Astrocyte (in vitro differentiated cells and primary cell): ENCODE results near the gene GPR162. TPM values are rescaled to one million over a fixed set of nuclear protein-coding genes. Genes with fewer than 3 reads are reported as not detected.

Source experiments
- DNase-seq: peaks from one replicate; pipeline ENCODE4 v3.0.0-alpha.2; 2010; ENCODE audit warnings: low read depth
- FAIRE-seq: peaks from 2 replicates; lab custom pipeline; 2011; peaks lifted over from hg19 to GRCh38; lab: Jason Lieb, UNC
- H2AFZ ChIP-seq: 2 replicates; pipeline ENCODE4 v1.6.0; 2012; ENCODE audit warnings: low read depth, low read length, inconsistent platforms
- H3K27ac ChIP-seq: 2 replicates; pipeline ENCODE4 v1.5.1; 2011; ENCODE audit warnings: low read depth, low read length, inconsistent platforms
- H3K27me3 ChIP-seq: 2 replicates; pipeline ENCODE4 v1.6.0; 2011; ENCODE audit warnings: low read length, inconsistent platforms; ENCODE audit not compliant: insufficient read depth
- H3K36me3 ChIP-seq: 2 replicates; pipeline ENCODE4 v1.5.1; 2011; ENCODE audit warnings: low read length, inconsistent platforms; ENCODE audit not compliant: insufficient read depth
- H3K4me1 ChIP-seq: 2 replicates; pipeline ENCODE4 v1.5.1; 2011; ENCODE audit warnings: low read length, inconsistent platforms; ENCODE audit not compliant: insufficient read depth
- H3K4me2 ChIP-seq: 2 replicates; pipeline ENCODE4 v1.6.0; 2012; ENCODE audit warnings: low read length, inconsistent platforms
- H3K4me3 ChIP-seq: 2 replicates; pipeline ENCODE4 v1.5.1; 2011; ENCODE audit warnings: low read depth, mild to moderate bottlenecking, low read length, inconsistent platforms; ENCODE audit not compliant: insufficient read depth
- H3K79me2 ChIP-seq: 2 replicates; pipeline ENCODE4 v1.6.0; 2012; ENCODE audit warnings: mild to moderate bottlenecking, low read length, inconsistent platforms; ENCODE audit not compliant: insufficient read depth
- H3K9ac ChIP-seq: 2 replicates; pipeline ENCODE4 v1.6.0; 2012; ENCODE audit warnings: mild to moderate bottlenecking, low read length, inconsistent platforms
- H3K9me3 ChIP-seq: 2 replicates; pipeline ENCODE4 v1.5.1; 2012; ENCODE audit warnings: low read depth, mild to moderate bottlenecking, low read length, inconsistent platforms; ENCODE audit not compliant: insufficient read depth
- H4K20me1 ChIP-seq: 2 replicates; pipeline ENCODE4 v1.6.0; 2012; ENCODE audit warnings: low read length, inconsistent platforms; ENCODE audit not compliant: insufficient read depth
- H3K27ac Mint-ChIP-seq: one replicate; pipeline ENCODE4 v1.8.0; 2021; ENCODE audit warnings: mild to moderate bottlenecking, mixed read lengths; ENCODE audit not compliant: unreplicated experiment
- H3K27me3 Mint-ChIP-seq: one replicate; pipeline ENCODE4 v1.8.0; 2021; ENCODE audit warnings: low read depth, mixed read lengths; ENCODE audit not compliant: unreplicated experiment
- H3K36me3 Mint-ChIP-seq: one replicate; pipeline ENCODE4 v1.8.0; 2021; ENCODE audit warnings: low read depth, mixed read lengths; ENCODE audit not compliant: unreplicated experiment
- H3K4me1 Mint-ChIP-seq: one replicate; pipeline ENCODE4 v1.8.0; 2021; ENCODE audit warnings: low read depth, mixed read lengths; ENCODE audit not compliant: unreplicated experiment
- H3K4me3 Mint-ChIP-seq: one replicate; pipeline ENCODE4 v1.8.0; 2021; ENCODE audit warnings: mild to moderate bottlenecking, moderate library complexity, mixed read lengths; ENCODE audit not compliant: unreplicated experiment
- H3K9me3 Mint-ChIP-seq: one replicate; pipeline ENCODE4 v1.8.0; 2021; ENCODE audit warnings: mild to moderate bottlenecking, mixed read lengths; ENCODE audit not compliant: unreplicated experiment
- EZH2 ChIP-seq: IDR thresholded peaks from 2 replicates; pipeline ENCODE4 v1.6.1; 2012; ENCODE audit warnings: mild to moderate bottlenecking, low read length, inconsistent platforms; ENCODE audit not compliant: insufficient read depth
- total RNA-seq: library from RNA; stranded (reverse); gene quantifications from 2 replicates; pipeline ENCODE4 v1.2.1, GENCODE V29; 2021
- TF ChIP-seq, protein P1 (sequence below): IDR thresholded peaks from 2 replicates; pipeline ENCODE4 v1.5.1; 2011; ENCODE audit warnings: low read depth, mild to moderate bottlenecking, inconsistent platforms, low read length, moderate library complexity; ENCODE audit not compliant: insufficient read depth

GPR162 gene
- total RNA-seq, 1 donor from 2014 or later, result 6.2 TPM

- Mint-ChIP-seq H3K36me3 (peaks cover 9% of the 10 kb centered on the region), H3K4me1 (peaks cover 9% of the 10 kb centered on the region), H3K27ac (no peak overlapping the region), H3K4me3 (no peak overlapping the region), H3K9me3 (peaks cover 4% of the 10 kb centered on the region), H3K27me3 (peaks cover 28% of the 10 kb centered on the region)
- H3K27ac ChIP-seq, result no peak overlapping the region
- no peaks in the 10 kb centered on the region for H3K79me2 ChIP-seq
- no peak overlapping the region for H3K4me3 ChIP-seq
- FAIRE-seq (no peak), DNase-seq (no peak)
- no peak for TF ChIP-seq EZH2
- TF ChIP-seq, protein P1, sequence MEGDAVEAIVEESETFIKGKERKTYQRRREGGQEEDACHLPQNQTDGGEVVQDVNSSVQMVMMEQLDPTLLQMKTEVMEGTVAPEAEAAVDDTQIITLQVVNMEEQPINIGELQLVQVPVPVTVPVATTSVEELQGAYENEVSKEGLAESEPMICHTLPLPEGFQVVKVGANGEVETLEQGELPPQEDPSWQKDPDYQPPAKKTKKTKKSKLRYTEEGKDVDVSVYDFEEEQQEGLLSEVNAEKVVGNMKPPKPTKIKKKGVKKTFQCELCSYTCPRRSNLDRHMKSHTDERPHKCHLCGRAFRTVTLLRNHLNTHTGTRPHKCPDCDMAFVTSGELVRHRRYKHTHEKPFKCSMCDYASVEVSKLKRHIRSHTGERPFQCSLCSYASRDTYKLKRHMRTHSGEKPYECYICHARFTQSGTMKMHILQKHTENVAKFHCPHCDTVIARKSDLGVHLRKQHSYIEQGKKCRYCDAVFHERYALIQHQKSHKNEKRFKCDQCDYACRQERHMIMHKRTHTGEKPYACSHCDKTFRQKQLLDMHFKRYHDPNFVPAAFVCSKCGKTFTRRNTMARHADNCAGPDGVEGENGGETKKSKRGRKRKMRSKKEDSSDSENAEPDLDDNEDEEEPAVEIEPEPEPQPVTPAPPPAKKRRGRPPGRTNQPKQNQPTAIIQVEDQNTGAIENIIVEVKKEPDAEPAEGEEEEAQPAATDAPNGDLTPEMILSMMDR, result no peak
- no peaks in the 10 kb centered on the region for H3K9me3 ChIP-seq
- H3K27me3 ChIP-seq, result no peaks in the 10 kb centered on the region
- H3K4me2 ChIP-seq, result no peak overlapping the region
- H4K20me1 ChIP-seq, result no peaks in the 10 kb centered on the region
- no peak overlapping the region for H2AFZ ChIP-seq
- peaks cover 6% of the 10 kb centered on the region for H3K4me1 ChIP-seq
- no peak overlapping the region for H3K9ac ChIP-seq
- no peaks in the 10 kb centered on the region for H3K36me3 ChIP-seq
Observed at GRCh38 chr12:6780573-6780972, 41.0 kb upstream of the GPR162 start.

DNA sequence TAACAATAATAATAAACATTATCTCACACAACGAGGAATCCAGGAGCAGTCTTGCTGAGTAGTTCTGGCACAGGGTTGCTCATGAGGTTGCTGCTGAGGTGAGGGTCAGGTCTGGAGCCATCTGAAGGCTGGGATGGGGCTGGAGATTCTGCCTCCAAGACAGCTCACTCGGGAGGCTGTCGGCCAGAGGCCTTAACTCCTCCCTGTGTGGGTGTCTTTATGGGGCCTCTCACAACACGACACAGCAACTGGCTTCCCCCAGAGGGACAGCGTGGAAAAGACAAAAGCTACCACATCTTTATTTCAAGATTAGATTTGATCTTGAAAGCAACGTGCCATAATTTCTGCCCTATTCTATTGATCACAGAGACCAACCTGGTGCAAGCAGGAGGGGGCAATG, 39.5 kb upstream of the GPR162 start:
- Histone ChIP-seq H3K27ac (no peak overlapping the region), H2AFZ (peak overlapping the region; percentile 18), H3K4me2 (no peak overlapping the region), H4K20me1 (no peaks in the 10 kb centered on the region), H3K79me2 (no peaks in the 10 kb centered on the region), H3K4me1 (peaks cover 6% of the 10 kb centered on the region), H3K9ac (no peak overlapping the region), H3K27me3 (no peaks in the 10 kb centered on the region), H3K9me3 (no peaks in the 10 kb centered on the region), H3K36me3 (no peaks in the 10 kb centered on the region), H3K4me3 (no peak overlapping the region)
- no peak for TF ChIP-seq EZH2
- TF ChIP-seq, protein P1, result no peak
- peaks cover 4% of the 10 kb centered on the region for H3K9me3 Mint-ChIP-seq
- DNase-seq (no peak), FAIRE-seq (no peak)
- H3K4me3 Mint-ChIP-seq, result peak overlapping the region; percentile 27
- H3K27me3 Mint-ChIP-seq, result peaks cover 18% of the 10 kb centered on the region
- H3K27ac Mint-ChIP-seq, result no peak overlapping the region
- peaks cover 5% of the 10 kb centered on the region for H3K36me3 Mint-ChIP-seq
- H3K4me1 Mint-ChIP-seq, result peaks cover 13% of the 10 kb centered on the region

DNA sequence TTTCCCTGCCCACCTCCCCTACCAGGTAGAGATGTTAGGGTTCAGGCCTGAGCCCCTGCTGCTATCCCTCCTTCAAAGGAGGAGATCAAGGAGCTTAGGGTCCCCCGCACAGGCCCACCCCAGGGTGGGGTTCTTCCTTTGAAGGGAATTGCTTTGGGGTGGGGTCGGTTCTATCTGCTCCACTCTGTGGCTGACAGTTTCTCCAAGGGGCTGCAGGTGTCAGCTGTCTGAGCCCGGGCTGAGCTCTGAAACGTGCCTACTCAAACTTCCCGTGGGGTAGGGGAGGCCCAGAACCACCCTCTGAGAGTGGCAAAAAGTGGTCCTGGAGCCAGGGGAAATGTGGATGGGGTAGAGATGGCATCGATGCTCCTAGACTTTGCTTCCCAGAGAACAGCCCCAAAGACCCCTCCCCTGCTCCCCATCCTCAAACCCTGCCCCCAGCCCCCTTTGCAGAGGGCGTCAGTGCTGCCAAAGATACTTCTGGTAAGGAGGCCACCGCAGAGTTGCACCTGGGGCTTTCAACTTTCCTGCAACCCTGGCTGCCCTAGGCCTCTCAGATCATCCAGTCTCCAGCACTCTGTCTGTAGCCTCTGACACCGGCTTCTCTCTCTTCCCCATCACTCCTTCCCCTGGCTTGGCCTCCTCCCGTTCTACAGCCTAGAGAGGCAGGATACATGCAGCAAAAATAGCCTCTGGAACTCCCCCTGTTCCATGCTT, 38.6 kb upstream of the GPR162 start:
- Histone ChIP-seq H4K20me1 (no peaks in the 10 kb centered on the region), H3K79me2 (no peaks in the 10 kb centered on the region), H3K9me3 (no peaks in the 10 kb centered on the region), H3K27me3 (no peaks in the 10 kb centered on the region), H3K36me3 (no peaks in the 10 kb centered on the region), H3K9ac (no peak overlapping the region), H3K27ac (no peak overlapping the region), H3K4me1 (peaks cover 6% of the 10 kb centered on the region), H3K4me3 (no peak overlapping the region), H2AFZ (no peak overlapping the region), H3K4me2 (no peak overlapping the region)
- Mint-ChIP-seq H3K27me3 (peaks cover 13% of the 10 kb centered on the region), H3K36me3 (peaks cover 5% of the 10 kb centered on the region), H3K9me3 (peaks cover 4% of the 10 kb centered on the region), H3K4me1 (peaks cover 13% of the 10 kb centered on the region), H3K4me3 (no peak overlapping the region), H3K27ac (no peak overlapping the region)
- DNase-seq (no peak), FAIRE-seq (no peak)
- TF ChIP-seq EZH2, result no peak
- TF ChIP-seq, protein P1, result no peak
